NCI-H1694 (cell line): ENCODE data around the gene CCNL1.
"Not testable (repeated sequence)": the region's sequence is repeated elsewhere in the genome, so short reads cannot be mapped to it uniquely, and the experiment has no call there.

Experiments used
- DNase-seq: peaks from one replicate; lab custom pipeline; 2025; lab: John Stamatoyannopoulos, UW

Gene CCNL1

DNA sequence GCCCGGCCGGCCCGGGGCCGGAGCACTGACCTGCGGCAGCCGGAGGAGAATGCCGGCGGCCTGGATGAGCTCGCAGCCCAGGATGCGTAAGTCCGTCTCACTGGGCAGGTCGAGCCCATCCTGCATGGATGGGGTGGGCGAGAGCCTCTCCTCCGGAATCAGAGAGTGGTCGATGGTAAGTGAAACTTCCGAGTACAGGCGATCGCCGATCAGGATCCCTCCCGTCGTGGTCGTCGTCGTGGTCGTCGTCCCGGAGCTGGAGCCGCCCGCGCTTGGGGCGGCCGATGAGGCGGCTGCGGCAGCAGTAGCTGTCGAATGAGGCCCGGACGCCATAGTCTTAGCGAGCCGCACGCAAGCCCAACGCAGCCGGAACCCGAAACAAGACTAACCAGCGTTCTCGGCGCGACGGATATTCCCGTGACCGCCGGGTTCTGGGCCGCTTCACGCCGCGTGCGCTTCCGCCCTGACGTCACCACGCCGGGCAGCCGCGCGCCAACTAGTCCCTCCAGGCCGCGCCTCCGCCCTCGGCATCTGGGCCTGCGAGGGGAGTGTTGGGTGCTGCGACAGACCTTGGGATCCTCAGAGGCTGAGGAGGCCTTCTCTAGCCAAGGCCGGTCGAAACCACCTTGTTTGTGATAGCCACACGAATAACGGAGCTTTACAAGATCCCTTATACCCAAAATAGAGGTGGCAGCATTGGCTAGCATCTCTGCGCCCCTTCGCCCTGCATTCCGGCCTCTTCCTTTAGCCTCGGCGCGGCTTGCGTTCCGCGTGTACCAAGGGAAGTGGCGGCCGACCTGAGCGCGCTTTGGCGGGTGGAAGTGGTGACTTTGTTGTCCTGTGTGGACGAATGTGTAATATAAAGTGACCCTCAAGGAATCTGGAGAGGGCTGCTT lies at the start of gene CCNL1:
Gene CCNL1, minus strand, starts transcription at position 386 of the 896 bp plus-strand sequence. Its CDS starts 53 bp downstream, at position 333.
- DNase-seq, result peak; percentile 91

DNA sequence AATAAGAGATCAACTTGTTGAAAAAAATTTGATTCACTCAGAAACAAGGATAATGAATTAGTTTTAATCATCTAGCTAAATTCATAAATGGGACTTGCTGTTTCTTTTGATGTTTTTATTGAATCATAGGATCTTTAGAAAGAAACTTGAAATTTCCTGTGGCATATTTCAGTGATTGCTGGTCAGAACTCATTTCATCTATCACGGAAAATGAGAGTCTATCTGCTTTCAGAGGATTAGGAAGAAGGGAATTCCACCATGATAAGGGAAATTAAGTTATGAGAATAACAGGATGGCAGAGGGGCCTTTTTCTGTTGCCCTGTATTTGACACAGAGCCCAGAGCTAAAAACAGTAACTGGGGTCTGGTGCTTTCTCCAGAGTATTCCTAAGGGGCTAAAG lies 44.9 kb upstream of the CCNL1 start:
- DNase-seq, result no peak

DNA sequence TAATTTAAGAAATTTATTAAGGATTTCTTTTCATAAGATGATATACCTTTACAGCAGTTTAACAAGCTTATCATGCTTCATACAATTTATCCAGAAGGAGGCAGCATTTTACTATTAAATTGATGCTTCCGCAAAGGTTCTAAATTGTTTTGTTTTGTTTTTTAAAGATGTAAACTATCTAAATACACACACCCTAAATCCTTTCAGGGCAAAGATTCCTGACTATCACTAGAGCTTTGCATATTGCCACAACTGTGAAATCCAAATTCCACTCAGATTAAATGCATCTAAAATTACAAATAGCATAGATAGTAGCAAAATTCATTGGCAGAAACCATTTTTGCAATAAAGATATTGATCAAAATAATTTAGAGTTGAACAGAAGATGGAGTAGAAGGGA lies 44.5 kb upstream of the CCNL1 start:
- DNase-seq, result peak; percentile 76

DNA sequence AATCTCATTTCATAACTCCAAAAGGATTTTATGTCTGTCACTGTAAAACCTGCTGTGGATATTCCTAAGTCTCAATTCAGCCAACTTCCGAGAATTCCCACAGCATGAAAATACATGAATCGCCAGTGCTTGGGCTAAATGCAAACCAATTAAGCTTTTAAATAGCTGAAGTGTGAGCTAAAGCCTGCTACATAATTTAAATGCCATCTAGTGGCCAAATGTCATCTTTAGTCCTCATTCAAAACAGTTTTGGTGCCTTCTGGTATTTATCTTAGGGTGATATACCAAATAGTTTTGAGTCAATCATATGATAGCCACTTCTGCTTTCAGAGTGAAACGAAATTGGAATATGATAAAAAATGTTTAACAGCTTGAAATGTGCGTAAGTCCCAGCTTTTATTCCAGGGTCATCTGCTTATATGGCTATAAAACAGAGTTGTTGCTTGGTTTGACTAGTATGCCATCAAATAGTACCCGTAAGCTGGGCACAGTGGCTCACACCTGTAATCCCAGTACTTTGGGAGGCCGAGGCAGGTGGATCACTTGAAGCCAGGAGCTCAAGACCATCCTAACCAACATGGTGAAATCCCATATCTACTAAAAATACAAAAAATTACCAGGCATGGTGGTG lies 41.8 kb upstream of the CCNL1 start:
- DNase-seq, result peak; percentile 66

DNA sequence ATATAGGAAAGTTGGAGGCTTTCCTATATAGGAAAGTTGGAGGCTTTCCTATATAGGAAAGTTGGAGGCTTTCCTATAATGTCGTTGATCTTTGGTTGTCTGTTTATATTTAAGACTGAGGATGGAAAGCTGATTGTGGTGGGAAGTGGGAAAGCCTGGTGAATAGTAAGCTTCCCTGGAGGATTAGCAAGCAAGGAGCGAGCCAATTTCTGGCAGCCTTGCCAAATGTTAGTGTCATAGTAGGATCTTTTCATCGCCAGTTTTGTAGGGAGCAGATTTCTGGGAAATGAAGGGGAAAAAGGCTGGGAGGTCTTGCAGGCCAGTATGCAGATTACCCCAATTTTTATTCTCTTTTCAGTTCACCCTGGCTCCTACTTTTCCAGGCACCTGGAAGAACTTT lies 39.9 kb upstream of the CCNL1 start:
- DNase-seq, result no peak

DNA sequence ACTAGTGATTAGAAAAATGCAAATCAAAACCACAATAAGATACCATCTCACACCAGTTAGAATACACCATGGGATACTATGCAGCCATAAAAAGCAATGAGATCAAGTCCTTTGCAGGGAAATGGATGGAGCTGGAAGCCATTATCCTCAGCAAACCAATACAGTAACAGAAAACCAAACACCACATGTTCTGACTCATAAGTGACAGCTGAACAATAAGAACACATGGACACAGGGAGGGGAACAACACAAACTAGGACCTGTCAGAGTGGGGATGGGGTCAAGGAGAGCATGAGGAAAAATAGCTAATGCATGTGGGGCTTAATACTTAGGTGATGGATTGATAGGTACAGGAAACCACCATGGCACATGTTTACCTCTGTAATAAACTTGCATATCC lies 36.0 kb upstream of the CCNL1 start:
- no peak for DNase-seq

DNA sequence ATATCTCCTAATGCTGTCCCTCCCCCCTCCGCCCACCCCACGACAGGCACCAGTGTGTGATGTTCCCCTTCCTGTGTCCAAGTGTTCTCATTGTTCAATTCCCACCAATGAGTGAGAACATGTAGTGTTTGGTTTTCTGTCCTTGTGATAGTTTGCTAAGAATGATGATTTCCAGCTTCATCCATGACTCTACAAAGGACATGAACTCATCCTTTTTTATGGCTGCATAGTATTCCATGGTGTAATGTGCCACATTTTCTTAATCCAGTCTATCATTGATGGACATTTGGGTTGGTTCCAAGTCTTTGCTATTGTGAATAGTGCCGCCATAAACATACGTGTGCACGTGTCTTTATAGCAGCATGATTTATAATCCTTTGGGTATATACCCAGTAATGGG lies 31.2 kb upstream of the CCNL1 start:
- DNase-seq, result not testable (repeated sequence)

DNA sequence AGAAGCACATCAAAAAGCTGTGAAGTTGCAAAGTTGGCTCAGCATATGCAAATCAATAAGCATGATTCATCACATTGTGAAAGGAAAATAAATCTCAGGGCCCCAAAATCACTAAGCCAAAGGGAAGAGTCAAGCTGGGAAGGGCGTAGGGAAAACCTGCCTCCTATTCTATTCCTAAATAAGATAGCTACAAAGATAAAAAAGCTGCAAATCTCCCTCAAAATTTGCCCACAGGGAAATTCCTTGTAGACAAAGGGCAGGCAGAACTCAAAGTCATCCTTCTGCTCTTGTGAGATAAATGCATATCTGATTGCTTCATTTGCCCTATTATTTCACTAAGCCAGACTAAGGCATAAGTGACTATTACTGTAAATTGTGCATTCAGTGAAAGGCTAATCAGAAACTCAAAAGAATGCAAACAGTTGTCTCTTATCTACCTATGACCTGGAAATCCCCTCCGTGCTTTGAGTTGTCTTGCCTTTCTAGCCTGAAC lies 30.5 kb upstream of the CCNL1 start:
- no peak for DNase-seq

DNA sequence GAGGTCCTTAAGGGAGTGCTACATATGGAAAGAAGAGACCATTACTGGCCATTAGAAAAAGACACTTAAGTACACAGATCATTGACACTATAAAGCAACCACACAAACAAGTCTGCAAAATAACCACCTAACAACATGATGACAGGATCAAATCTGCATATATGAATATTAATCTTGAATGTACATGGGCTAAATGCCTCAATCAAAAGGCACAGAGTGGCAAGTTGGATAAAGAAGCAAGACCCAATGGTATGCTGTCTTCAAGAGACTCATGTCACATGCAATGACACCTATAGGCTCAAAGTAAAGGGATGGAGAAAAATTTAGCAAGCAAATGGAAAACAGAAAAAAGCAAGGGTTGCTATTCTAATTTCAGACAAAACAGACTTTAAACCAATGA lies 28.4 kb upstream of the CCNL1 start:
- no peak for DNase-seq

DNA sequence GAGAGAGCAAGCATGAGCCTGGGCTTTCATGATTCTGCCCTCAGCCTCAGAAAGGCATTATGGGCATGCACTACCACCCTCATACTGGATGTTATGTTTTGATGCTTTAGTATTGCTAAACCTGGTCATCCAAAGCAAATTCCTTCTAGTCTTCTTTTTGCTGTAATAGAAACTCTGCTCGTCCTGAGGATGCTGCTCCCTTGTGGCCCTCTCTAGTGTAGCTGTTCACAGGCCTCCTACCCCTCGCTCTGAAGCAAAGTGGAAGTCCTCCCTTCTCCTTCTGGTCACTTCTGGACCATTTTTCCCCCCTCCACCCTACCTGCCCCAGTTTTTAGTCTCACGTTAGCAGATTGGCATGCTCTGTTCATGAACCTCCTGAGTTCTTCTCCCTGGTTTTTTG lies 22.9 kb upstream of the CCNL1 start:
- no peak for DNase-seq

DNA sequence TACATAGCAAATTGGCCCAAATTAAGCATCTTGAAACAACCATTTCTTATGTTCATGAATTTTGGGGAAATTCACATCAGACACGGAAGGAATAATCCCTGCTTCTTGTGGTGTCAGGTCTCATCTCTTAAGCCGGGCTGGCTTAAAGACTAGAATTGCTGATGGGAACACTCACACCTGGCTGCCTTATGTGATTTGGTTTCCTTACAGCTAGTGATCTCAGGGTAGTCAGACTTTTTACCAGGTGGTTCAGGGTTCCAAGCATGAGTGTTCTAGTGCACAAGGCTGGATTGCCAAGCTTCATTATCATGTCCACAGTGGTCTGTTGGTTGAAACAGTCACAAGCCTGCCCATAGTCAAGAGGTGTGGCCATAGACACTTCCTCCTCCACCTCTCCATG lies 20.3 kb upstream of the CCNL1 start:
- DNase-seq, result no peak

DNA sequence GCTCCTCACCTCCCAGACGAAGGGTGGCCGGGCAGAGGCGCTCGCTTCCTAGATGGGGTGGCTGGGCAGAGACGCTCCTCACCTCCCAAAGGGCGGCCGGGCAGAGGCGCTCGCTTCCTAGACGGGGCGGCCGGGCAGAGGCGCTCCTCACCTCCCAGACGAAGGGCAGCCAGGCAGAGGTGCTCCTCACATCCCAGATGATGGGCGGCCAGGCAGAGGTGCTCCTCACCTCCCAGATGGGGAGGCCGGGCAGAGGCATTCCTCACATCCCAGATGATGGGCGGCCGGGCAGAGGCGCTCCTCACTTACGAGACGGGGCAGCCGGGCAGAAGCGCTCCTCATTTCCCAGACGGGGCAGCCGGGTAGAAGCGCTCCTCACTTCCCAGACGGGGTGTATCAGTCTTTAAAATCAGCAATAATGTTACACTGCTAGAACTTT lies 19.4 kb upstream of the CCNL1 start:
- no peak for DNase-seq

DNA sequence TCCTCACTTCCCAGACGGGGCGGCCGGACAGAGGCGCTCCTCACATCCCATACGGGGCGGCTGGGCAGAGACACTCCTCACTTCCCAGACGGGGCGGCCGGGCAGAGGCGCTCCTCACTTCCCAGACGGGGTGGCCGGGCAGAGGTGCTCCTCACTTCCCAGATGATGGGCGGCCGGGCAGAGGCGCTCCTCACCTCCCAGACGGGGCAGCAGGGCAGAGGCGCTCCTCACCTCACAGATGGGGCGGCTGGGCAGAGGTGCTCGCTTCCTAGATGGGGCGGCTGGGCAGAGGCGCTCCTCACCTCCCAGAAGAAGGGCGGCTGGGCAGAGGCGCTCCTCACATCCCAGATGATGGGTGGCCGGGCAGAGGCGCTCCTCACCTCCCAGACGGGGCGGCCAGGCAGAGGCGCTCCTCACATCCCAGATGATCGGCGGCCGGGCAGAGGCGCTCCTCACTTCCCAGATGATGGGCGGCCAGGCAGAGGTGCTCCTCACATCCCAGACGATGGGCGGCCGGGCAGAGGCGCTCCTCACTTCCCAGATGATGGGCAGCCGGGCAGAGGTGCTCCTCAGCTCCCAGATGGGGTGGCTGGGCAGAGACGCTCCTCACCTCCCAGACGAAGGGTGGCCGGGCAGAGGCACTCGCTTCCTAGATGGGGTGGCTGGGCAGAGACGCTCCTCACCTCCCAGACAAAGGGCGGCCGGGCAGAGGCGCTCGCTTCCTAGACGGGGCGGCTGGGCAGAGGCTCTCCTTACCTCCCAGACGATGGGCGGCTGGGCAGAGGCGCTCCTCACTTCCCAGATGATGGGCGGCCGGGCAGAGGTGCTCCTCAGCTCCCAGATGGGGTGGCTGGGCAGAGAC lies 18.8 kb upstream of the CCNL1 start:
- DNase-seq, result not testable (repeated sequence)

DNA sequence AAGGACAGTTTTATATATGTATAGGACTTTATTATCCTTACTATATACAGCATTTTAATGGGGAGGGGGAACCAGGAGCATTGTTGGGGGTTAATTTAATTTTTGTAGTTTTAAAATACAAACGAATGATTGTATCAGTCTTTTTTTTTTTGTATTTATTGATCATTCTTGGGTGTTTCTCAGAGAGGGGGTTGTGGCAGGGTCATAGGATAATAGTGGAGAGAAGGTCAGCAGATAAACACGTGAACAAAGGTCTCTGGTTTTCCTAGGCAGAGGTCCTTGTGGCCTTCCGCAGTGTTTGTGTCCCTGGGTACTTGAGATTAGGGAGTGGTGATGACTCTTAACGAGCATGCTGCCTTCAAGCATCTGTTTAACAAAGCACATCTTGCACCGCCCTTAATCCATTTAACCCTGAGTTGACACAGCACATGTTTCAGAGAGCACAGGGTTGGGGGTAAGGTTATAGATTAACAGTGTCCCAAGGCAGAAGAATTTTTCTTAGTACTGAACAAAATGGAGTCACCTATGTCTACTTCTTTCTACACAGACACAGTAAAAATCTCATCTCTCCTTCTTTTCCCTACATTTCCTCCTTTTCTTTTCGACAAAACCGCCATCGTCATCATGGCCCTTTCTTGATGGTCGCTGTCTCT lies 18.0 kb upstream of the CCNL1 start:
- DNase-seq, result not testable (repeated sequence)

DNA sequence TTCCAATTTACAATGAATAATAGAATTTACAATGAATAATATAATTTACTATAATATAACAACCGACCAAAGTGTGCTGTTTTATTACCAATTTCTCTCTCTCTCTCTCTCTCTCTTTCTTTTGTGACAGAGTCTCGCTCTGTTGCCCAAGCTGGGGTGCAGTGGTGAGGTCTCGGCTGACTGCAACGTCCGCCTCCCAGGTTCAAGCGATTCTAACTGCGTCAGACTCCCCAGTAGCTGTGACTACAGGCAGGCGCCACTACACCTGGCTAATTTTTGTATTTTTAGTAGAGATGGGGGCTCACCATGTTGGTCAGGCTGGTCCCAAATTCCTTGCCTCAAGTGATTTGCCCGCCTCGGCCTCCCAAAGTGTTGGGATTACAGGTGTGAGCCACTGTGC lies 17.0 kb upstream of the CCNL1 start:
- no peak for DNase-seq

DNA sequence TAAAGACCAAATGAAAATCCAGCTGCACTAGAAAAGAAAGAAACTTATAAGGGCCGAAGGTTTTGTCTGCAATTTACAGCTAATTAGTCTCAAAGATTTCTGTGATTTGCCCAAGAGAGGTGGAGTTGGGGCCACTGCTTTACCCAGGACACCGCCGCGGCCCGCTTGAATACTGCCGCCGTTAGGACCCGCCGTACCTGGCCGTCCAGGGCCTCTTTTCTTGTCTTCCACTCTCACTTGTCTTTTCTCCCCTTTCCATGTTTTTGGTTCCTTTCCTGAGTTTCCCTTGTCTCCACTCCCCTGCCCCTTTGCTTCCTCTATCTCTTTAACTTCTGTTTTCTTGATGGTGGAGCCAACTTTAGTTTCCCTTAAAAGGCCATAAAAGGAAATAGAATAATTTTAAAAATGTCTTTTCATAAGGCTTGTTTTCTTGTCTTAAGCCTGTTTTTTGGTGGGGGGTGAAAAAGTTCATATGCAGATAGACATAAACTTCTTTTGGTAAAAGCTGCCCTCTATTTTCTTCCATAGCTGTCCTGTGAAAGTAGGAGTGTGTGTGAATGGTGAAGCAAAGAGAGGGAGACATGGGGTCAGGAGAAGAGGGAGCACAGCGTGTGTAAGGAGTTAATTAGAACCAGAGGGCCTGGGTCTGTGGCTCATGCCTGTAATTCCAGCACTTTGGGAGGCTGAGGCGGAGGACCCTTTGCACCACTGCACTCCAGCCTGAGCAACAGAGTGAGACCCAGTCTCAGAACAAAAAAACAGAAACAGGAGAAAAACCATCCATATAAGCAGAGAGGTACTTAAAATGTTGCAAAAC lies 16.0 kb upstream of the CCNL1 start:
- no peak for DNase-seq

DNA sequence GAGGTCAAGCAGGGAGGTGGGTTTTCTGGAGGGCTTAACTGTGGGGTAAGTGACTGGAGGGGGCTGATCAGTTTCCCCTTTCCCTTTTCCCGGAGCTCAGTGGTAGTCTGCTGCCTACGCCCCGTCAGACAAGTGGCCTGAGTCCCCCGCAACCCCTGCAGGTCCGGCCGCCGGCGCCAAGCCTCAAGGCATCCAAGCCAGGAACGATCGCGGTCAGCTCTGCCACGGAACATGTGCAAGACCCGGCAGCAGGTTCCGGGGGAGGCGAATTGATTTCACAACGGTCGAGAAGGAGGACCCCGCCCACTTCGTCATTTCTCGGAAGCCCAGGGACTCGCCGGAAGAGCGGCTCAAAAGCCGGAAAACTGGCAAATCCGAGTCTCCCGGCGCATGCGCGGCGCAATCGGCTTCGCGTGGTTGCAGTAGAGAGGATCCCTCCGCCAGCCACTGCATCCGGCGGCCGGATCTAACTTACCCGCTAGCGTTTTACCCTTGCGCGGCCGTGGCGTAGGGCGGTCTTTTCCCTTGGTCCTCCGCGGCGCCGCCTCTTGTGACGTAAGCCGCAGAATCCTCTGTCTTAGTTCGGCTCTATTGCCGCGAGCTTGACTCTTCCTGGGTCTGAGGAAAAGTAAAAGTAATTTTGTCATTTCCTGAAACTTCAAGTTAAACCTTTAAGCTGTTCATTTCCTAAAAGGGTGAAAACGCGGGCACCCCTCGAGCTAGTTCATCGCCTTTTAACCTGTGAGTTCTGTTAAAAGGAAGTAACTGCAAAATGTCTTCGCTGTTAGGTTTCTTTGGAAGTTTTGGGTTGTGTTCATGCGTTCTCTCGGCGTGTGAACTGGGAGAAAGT lies 14.9 kb upstream of the CCNL1 start:
- peak; percentile 97 for DNase-seq

DNA sequence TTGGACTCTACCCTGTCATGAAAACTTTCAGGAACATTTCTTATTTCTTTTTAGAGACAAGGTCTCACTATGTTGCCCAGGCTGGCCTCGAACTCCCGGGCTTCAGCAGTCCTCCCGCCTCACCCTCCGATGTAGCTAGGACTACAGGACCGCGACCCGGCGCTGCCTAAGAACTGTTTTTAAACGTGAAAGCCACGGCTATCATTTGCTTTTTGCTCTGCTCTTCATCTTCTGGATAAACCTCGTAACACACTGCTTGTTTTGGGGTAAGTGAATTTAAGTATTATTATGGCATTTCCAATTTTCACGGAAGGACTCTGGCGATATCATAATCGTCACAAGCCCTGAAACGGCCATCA lies 14.3 kb upstream of the CCNL1 start:
- peak; percentile 9 for DNase-seq

DNA sequence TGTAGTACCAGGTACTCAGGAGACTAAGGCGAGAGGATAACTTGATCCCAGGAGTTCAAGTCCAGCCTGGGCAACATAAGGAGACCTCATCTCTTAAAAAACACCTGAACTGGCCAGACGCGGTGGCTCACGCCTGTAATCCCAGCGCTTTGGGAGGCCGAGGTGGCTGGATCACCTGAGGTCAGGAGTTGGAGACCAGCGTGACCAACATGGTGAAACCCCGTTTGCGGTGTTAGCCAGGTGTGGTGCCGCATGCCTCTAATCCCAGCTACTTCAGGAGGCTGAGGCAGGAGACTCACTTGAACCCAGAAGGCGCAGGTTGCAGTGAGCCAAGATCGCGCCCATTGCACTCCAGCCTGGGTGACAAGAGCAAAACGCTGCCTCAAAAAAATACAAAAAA lies 13.4 kb upstream of the CCNL1 start:
- DNase-seq, result not testable (repeated sequence)

DNA sequence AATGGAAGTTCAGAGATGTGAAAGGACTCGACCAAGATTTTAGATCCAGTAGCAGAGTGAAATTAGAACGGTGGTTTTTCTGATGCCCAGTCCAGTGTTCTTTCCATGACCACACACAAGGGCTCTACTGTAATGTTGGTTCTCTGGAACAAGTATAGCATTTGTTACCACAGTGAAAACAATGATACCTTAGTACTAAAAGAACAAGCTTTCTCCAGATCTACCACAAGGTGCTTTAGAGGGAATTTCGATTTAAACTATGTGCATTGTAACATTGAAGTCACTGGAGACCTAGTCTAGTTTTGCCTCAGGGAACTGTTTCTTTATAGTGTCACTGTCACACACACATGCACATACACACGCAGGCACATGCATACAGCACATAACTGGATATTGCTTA lies 12.8 kb upstream of the CCNL1 start:
- no peak for DNase-seq
